Measurements from ENCODE around the gene CYREN. TPM values are rescaled to one million over a fixed set of nuclear protein-coding genes. Genes with fewer than 3 reads are reported as not detected.
"Not testable (repeated sequence)": the region's sequence is repeated elsewhere in the genome, so short reads cannot be mapped to it uniquely, and the experiment has no call there.

Gene CYREN
- total and polyA plus RNA-seq, 7 donors, result 20.6 to 61.2 (median 28.1) TPM

GRCh38 chr7:135213831-135214230, 43.3 kb upstream of the CYREN start:
- intact Hi-C loops (cut with DNase I), result no loop called here
- DNase-seq, result no peak
- no peak for ATAC-seq
- H3K36me3 ChIP-seq (ENCODE audit: insufficient read depth in 1 of 2, low read depth in 1 of 2), result no peaks in the 10 kb centered on the region
- no peak for TF ChIP-seq CTCF (IDR thresholded peaks at IDR 0.05)
- H3K4me3 ChIP-seq, result no peak overlapping the region
- peaks cover 12% of the 10 kb centered on the region for H3K4me1 ChIP-seq
- no peaks in the 10 kb centered on the region for H3K27me3 ChIP-seq (ENCODE audit: insufficient read depth in 3 of 3, low read length in 2 of 3)
- 74 to 78% (median 77%) methylated on average over 2 of the region's 2 CpGs for WGBS, 3 donors
- H3K27ac ChIP-seq, result no peak overlapping the region
- no peaks in the 10 kb centered on the region for H3K9me3 ChIP-seq

DNA sequence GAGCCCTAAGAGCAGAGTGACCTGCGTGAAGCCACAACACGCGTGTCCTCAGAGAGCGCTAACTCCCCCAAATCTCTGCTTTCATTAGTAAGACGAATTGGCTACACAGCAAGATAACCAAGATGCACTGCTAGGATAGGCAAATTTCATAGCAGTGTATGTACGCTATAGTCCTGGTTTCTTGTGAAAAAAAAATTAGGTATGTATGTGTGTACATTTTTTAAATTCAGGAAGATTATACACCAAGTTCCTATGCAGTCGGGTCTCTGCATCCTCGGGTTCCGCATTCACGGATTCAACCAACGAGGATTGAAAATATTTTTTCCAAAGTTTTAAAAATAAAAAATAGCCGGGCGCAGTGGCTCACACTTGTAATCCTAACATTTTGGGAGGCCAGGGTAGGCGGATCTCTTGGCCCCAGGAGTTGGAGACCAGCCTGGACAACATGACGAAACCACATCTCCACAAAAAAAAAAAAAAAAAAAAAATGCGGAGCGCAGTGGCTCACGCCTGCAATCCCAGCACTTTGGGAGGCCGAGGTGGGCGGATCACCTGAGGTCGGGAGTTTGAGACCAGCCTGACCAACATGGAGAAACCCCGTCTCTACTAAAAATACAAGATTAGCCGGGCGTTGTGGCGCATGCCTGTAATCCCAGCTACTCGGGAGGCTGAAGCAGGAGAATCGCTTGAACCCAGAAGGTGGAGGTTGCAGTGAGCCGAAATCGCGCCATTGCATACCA, 41.6 kb upstream of the CYREN start:
- WGBS, 3 donors, result 29 to 35% (median 34%) methylated on average over 29 to 30 of the region's 30 CpGs
- intact Hi-C loops (cut with DNase I); H3K36me3 ChIP-seq (ENCODE audit: insufficient read depth in 1 of 2, low read depth in 1 of 2); H3K9me3 ChIP-seq; H3K27me3 ChIP-seq (ENCODE audit: insufficient read depth in 3 of 3, low read length in 2 of 3): not testable (repeated sequence)
- peaks cover 12% of the 10 kb centered on the region for H3K4me1 ChIP-seq
- peak overlapping the region; percentile 99 for H3K4me3 ChIP-seq
- DNase-seq (peak; percentile 45 to 74), ATAC-seq (peak in 2 of 4 donors; percentile 18 to 50)
- peak overlapping the region; percentile 93 for H3K27ac ChIP-seq

- TF ChIP-seq CTCF (IDR thresholded peaks at IDR 0.05), result no peak
- no peaks in the 10 kb centered on the region for H3K27me3 ChIP-seq (ENCODE audit: insufficient read depth in 3 of 3, low read length in 2 of 3)
- DNase-seq, result peak; percentile 97 to 98
- no peaks in the 10 kb centered on the region for H3K9me3 ChIP-seq
- H3K4me3 ChIP-seq, result peak within 1 kb of the TSS; percentile 99
- WGBS, 3 donors, result 0 to 1% (median 0%) methylated on average over 49 to 82 of the region's 82 CpGs
- H3K36me3 ChIP-seq (ENCODE audit: insufficient read depth in 1 of 2, low read depth in 1 of 2), result peaks cover 0 to 6% of the 10 kb centered on the region in 2 donors
- intact Hi-C loops (cut with DNase I), result no loop called here
- peaks cover 12% of the 10 kb centered on the region for H3K4me1 ChIP-seq
- ATAC-seq, result peak; percentile 96 to 98 (median 98)
- peak within 1 kb of the TSS; percentile 93 for H3K27ac ChIP-seq
Measured at GRCh38 chr7:135211179-135211945, 40.9 kb upstream of the CYREN start, which contains the start of gene WDR91. Gene WDR91, minus strand, starts transcription at chr7:135211526. Its CDS starts 24 bp downstream, at chr7:135211502.

DNA sequence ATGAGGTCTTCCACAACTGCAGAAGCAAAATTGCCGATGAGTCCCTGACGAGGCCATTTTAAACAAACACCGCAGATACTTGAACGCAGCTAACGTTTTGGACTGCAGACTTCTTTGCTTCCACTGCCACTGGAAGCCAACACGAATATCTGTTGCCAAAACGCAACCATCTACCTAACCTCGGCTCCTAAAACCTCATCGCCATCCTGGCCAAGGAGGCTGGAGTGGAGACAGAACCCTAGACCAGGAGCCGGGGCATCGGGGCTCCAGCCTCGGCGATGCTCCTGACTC, 40.3 kb upstream of the CYREN start:
- peaks cover 12% of the 10 kb centered on the region for H3K4me1 ChIP-seq
- intact Hi-C loops (cut with DNase I), result no loop called here
- TF ChIP-seq CTCF (IDR thresholded peaks at IDR 0.05), result no peak
- H3K9me3 ChIP-seq, result no peaks in the 10 kb centered on the region
- peak overlapping the region; percentile 99 for H3K4me3 ChIP-seq
- H3K36me3 ChIP-seq (ENCODE audit: insufficient read depth in 1 of 2, low read depth in 1 of 2), result peaks cover 0 to 11% of the 10 kb centered on the region in 2 donors
- peak in 2 of 4 donors; percentile 27 to 29 for ATAC-seq
- no peak for DNase-seq
- WGBS, 3 donors, result 0 to 1% (median 0%) methylated on average over 13 of the region's 13 CpGs
- H3K27me3 ChIP-seq (ENCODE audit: insufficient read depth in 3 of 3, low read length in 2 of 3), result no peaks in the 10 kb centered on the region
- peak overlapping the region; percentile 93 for H3K27ac ChIP-seq

- Histone ChIP-seq H3K27me3 (ENCODE audit: insufficient read depth in 3 of 3, low read length in 2 of 3) (no peaks in the 10 kb centered on the region), H3K36me3 (ENCODE audit: insufficient read depth in 1 of 2, low read depth in 1 of 2) (peaks cover 0 to 26% of the 10 kb centered on the region in 2 donors), H3K9me3 (no peaks in the 10 kb centered on the region), H3K27ac (peak overlapping the region; percentile 93), H3K4me3 (peak overlapping the region; percentile 23), H3K4me1 (peaks cover 12% of the 10 kb centered on the region)
- ATAC-seq (no peak), DNase-seq (no peak)
- intact Hi-C loops (cut with DNase I), result no loop called here
- 88 to 92% (median 89%) methylated on average over 7 of the region's 7 CpGs for WGBS, 3 donors
- TF ChIP-seq CTCF (IDR thresholded peaks at IDR 0.05), result no peak
Measured at GRCh38 chr7:135209225-135209834, 38.8 kb upstream of the CYREN start.

All from psoas muscle (tissue), 8 donors.